Stimulated activated CD4-positive, alpha-beta T cell treated with anti-CD3 and anti-CD28 coated beads, Interleukin-1b, Interleukin-23, amount 100 ng/mL, for 48 hours (primary cell): Measurements from ENCODE around the gene AGAP1.

Experiments used
- DNase-seq: peaks from one replicate; pipeline ENCODE4 v3.0.0-alpha.2; 2020

Gene AGAP1

DNA sequence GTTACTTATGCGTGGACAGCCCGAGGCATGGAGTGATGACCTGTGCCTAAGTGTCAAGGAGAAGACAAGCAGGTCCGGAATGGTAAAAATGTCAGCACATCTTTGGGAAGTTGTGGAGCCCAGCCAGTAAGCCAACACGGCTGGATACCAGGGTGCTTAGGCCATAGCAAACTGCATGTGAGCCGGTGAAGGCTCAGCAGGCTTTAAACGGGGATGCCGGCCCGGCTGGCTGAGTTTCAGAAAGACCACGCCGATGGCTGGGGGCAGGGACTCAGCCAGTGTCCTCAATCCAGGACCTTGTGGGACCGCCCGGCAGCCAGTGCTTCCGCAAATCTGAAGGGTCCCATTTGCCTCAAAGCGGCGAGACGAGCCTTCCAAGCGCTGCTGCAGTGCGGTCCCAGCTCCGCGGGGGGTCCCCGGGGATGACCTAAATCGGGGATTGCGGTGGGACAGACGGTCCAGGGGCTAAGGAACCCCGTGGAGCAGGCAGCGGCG, 946 bp upstream of the AGAP1 start:
- no peak for DNase-seq

DNA sequence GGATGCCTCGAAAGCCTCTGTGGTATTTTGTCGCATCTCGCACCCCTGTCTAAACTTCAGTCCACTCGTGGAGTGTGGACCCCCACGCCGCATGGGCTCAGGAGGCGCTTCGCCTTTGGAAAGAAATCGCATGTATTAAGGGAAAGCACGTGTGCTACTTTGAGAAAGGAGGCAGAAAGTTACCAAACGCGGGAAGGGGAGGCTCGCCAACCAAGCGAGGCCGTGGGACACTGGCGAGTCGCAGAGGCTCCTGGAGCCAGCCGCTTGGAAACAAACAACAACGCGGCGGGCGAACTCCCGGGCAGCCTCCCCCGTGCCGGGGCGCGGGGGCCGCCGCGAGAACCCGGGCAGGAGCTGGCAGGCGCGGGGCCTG, 455 bp upstream of the AGAP1 start:
- DNase-seq: no peak

DNA sequence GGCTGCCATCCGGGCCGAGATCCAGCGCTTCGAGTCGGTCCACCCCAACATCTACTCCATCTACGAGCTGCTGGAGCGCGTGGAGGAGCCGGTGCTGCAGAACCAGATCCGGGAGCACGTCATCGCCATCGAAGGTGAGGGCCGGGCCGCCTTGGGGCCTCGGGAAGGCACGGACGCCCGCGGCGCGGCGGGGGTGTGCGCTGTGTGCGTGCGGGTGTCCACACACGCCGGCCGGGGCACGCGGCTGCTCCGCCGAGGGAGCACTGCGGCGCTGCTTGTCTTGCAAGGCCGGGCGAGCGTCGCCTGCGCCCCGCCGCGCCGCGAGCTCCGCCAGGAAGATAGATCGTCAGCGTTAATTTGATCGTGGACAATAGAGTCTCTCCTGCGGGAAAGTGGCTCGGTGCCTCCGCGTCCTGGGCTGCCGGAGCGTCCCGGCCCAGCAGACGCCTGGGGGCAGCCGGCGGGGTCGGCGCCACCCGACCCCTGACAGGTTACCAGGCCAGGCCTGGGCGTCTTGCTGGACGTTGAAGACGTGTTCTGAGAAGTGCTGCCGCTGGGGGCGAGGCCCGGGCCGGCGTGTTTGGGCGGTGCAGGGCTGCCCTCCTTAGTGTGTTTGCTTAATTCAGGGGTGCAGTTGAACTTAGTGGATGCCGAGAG, 1.0 kb downstream of the AGAP1 start:
- DNase-seq: no peak

DNA sequence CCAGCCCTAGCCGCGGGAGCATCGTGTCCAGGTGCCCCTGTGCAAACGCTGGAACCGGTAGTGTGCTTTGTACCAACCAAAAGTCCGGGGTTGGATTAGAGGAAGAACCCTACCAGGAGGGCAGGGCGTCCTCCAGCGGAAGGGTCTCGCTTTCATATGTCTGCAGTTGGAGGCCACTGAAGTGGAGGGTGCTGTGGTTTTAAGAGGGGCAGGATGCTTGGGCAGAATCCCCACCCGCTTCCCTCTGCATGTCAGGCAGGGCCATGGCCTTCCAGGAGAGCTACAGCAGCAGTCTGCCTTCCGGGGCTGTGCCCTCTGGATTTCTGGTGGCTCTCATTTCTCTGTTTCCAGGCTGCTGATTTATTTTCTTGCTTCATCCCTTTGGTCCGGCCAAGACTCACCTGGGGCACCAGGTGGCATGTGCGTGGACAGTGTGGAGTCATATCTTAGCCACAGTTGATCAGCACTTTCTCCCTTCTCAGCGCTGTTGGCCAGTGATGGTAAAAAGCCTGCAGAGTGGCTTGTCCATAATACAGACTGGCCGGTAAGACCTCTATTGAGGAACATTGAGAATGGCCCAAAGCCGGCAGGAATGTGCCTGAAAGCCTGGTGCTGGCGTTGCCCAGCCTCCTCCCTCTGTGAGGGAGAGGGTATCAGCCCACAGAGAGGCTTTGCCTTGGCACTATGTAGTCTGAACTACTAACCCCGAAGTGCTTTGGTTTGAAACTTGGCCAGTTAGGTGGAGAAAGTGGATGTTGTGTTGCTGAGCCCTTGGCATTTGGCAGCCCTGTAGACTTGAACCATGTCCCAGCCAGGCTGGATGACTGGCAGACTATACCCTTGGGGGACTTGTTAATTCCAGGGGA, 1.8 kb downstream of the AGAP1 start:
- DNase-seq: no peak

DNA sequence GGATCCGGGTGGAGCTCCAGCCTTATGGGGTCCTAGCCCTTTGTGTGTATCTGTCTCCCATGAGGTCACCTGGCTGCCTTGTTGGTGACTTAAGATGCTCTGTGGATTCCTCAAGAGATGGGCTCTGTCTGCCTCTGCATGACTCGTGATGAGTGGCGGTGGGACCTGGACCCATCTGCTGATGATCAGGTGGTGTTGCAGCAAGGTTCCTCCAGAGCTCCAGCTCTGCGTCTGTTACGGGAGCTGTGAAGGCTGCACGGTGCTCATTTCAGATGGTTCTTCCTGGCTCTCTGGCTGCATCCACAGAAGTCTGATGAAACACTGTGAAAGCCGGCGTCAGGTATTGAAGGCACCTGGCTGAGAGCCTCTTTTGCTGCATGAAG, 2.4 kb downstream of the AGAP1 start:
- DNase-seq: no peak

DNA sequence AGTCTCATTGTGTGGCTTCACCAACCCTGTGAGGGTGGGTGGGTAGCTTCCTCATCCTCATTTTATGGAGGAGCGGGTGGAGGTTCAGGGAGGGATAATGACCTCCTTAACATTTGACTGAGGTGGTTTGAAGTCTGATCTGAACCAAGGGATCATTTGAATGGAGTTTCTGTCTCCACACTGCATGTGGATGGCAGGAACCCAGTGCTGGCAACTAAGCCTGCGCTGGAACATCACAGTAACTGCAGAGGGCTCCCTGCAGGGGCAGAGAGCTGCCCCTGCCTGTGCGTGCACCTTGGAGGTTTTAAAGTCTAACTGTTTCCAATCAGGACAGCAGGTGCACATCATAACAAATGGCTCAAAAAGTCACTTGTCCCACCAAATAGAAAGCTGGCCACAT, 3.3 kb downstream of the AGAP1 start:
- DNase-seq: no peak

DNA sequence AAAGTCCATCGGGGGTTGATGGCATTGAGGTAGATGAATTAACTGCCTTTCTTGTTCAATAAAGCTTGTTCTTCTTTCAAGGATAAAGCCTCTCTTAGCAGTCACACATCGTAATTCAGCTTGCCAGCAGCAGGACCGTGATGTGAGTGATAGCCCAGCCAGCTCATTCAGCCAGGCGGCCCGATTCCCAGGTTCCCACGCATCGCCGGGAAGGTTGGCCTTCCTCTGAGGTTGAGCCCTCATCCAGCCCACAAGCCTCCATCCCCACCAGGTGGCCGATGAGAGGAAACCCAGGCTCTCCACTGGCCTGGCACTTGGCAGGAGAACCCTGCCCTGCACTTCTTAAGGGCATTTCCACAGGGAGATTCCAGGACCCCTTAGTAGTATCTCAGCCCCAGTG, 4.7 kb downstream of the AGAP1 start:
- no peak for DNase-seq

DNA sequence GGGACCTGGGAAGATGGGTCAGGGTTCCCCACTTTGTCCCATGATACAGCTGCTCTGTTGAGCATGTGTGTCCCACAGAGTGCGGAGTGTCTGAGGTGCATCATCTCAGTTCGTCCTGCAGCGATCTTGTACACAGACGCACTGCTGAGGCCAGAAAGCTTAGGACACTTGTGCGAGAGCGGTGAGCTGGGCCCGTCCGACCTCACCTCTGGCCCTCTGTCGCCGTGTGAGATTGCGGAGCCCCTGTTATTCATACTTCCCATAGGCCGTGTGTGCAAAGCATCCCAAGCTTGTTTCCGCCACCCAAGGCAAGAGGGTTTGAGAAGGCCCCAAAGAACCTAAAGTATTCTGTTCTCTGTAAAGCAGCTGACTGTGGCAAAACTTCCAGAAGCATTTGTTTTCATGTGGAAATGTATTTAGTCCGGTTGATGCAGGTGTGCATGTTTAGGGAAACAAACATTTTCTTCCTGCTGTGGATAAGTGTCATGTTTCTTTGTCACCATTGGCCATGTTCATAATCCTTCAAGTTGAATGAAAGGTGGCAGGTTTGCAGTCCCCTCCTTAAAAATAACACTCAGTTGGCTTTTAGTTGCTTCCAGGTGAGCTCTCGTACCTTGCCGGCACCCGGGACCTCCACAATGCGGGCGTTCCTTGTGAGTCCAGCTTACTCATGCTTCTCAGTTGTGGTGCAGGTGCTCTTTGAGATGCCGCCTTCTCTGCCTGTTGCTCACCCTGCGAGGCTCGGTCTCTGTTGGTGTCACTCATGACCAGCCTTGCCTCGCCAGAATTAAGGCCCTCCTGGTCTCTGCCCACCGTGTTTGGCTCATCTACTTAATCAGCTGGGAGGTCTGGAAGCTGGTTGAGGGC, 5.3 kb downstream of the AGAP1 start:
- DNase-seq: no peak

DNA sequence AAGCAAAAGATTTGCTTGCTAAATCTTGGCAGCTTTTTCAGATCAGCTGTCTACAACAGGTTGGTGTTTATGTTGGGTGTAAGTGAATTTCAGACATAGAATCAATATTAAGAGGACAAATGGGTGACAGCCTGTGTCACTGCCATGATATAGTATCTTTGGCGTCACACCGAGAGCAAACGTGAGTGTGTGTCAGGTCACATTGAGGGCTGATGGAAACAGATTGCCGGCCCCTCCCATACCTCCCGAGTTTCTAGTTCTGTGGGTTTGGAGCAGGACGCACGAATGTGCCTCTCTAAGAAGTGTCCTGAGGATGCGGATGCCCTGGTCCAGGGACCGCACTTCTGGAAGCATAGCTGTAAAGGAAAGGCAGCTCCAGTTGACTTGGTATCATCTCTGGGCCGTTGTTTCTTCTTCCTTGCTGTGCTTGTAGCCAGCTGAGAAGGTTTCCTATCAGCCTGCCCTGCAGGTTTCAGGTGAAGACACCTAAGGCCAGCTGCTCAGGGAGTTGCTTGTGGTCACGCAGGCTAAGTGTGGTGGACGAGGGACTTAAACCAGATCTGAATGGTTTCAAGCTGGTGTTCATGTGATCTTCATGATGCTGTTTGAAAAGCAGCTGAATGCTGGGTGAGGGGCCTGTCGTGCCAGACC, 6.4 kb downstream of the AGAP1 start:
- no peak for DNase-seq

DNA sequence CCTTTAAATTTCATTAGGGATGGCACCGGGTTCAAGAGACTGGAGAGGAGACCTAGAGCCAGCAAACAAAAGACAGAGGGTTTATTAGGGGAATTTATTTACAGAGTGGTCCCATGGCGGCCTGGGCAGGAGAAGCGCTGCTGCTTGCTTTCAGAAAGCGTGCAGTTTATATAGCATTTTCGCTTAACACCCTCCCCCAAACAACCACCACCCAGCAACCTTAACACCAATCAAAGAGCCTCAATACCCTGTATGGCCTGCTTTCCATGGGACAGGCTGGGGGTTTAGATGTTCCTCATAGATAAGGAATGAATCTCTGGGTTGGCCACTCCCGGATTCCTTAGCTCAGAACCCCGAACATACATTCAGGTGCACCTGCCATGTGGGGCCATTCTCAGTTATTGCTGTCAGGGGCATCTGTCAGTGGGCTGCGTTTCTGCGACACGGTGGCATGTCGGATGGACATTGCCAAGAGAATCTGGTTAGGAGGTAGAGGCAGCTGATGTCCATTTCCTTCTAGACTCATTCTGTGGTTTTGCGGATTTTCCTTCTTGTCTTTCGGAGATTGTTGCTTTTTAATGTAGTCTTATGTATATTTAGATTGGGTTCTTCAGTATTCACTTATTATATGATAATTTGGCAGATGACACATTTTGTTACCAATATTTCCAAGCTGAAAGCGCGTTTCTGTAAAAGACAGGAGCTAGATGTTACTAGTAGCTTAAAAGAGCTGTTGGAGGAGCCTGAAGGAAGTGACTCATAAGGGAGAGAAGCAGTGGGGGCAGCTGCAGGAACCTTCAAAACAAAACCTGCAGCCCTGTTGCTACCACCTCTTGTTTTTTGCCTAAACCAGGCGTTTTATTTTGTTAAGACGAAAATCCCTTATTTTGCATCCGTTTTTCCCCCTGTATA, 7.2 kb downstream of the AGAP1 start:
- DNase-seq: peak; percentile 12

DNA sequence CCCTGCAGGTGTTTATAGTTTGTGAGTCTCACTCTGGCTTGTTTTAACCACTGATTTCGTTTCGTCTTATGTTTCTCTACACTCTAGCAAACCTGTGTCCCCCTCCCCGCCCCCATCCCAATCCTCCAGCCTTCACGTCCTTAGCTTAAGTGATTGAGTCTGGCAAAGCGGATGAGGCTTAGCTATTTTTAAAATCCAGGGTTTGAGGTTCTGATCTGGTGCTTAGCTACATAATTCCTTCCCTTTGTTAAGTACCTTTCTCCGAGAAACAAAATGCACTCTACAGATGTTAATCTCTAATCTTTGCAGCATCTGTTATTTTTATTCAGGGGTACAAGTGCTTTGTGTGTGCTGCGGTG, 7.8 kb downstream of the AGAP1 start:
- no peak for DNase-seq

DNA sequence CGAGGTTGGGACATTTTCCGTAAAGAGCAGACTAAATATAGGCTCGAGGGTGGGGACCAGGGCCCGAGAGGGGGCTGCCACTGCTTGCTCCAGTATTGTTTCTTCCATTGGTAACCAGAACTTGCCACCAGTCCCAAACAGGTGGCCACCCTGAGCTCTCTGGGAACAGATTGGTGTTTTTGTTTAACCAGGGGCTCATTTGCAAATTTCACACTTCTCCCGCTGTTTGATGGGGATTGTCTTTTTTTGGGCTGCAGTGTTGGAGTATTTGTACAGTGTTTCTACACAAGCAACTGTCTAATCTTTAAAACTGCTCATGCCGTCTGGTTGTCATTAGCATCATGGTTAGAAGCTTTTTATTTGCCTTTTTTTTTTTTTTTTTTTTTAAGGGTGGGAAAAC, 8.5 kb downstream of the AGAP1 start:
- no peak for DNase-seq

DNA sequence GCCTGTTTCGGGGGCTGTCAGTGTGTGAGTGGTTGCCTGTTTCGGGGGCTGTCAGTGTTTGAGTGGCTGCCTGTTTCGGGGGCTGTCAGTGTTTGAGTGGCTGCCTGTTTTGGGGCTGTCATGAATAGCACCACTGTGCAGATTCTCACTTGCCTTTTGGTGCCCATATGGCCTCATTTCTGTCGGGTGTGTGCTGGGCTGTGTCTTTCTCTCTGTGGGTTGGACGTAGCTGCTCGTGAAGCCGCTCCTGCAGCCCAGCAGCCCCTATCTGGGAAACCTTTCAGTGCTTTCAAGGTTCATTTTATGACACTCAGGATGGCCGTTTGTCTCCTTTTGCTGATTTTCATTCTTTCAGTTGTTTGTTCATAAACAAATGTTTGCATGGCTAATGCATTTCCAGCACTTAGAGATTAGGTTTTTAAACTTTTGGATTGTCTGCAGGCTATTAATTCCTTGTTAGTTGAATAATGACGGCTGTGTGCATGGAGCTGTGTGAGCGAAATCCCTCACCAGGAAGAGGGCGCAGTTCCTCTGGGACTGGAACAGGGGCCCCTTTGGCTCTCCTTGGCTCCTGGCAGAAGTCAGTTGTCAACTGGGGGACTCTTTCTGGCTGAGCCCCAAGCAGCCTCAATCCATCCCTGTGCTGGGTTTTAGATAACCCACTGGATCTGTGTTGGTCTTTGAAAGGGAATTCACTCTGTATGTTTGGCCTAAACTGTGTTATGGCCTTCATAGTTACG, 10.8 kb downstream of the AGAP1 start:
- no peak for DNase-seq

DNA sequence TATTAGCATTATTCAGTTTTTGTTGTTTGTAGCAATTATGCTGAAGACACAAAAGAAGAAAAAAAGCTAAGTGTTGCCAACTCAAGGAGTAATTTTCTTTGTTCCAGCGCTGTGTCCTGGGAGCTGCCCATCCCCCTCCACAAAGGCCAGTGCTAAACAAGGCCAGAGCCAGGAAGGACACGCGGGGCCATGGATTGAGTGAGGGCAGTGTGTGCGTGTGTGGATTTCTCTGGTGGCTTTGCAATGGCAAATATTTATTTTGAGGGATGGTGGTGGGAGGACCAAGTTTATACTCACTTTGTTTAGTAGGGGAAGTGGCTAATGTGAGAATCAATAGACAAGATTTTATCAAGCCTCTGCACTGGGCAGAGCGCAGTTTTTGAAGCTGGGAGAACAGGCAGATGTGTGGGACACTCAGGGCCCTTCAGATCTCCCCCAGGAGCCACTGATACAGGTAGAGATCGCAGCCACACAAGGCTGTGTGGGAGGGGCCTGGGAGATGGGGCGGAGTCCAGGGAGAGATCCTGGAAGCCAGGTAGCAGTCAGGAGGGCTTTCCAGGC, 11.4 kb downstream of the AGAP1 start:
- DNase-seq: no peak

DNA sequence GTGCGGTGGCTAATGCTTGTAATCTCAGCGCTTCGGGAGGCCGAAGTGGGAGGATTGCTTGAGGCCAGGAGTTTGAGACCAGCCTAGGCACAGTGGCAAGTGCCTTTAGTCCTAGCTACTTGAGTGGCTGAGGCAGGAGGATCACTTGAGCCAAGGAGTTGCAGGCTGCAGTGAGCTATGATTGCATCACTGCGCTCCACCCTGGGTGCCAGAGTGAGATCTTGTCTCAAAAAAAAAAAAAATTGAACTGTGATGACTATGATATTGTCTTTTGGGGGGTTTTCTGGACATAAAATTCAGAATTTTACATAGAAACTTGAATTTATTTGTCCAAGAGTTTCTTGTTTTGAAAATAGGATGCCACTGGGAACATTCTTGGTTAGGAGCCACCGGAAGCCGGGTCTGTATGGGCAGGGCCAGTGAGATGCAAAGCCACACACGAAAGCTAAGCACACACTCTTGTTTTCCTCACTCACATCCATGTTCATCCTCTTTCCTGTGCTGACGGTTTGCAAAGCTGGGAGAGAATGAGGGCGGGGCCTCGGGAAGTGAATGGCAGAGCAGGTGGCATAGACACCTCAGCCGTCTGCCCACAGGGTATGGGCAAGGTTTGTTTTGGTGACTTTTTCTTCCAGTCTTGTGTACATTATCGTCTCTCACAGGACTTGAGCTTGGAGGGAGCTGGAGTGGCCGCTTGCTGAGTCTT, 12.6 kb downstream of the AGAP1 start:
- DNase-seq: no peak

DNA sequence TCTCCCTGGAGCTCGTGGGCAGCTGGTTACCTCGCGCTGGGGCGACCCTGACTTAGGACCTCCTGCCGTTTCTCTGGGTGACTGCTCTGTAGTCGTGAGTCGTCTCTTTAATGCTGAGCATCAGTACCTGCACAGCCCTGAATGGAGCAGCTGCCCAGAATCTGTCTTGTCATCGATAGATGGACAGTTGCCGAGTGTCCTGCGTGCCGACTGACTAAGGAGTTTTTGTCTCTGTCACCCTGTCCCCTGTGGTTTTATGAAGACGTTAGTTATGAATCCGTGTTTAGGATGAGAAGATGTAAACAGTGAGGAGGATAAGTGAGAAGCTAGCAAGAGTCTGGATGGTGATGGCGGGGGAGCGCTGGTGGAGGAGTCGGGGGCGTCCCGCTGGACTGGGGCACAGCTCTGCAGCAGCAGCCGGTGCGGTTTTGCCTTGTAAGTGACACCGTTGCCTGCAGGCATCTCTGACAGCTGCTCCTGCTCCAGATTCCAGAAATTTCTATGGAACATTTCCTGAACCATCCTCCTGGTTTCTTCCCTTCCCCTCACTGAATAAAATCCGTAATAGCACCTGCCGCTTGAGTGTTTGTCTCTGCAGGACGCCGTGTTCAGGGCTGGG, 13.3 kb downstream of the AGAP1 start:
- no peak for DNase-seq

DNA sequence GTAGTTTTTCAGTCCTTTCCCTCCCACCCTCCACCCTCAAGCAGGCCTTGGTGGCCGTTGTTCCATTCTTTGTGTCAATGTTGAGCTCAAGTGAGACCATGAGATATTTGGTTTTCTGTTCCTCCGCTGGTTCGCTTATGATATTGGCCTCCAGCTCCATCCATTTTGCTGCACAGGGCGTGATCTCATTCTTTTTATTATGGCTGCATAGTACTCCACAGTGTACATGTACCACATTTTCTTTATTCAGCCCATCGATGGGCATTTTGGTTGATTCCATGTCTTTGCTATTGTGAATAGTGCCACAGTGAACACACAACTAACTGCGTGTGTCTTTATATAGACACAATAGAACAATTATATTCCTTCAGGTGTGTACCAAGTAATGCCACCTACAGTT, 14.1 kb downstream of the AGAP1 start:
- no peak for DNase-seq

DNA sequence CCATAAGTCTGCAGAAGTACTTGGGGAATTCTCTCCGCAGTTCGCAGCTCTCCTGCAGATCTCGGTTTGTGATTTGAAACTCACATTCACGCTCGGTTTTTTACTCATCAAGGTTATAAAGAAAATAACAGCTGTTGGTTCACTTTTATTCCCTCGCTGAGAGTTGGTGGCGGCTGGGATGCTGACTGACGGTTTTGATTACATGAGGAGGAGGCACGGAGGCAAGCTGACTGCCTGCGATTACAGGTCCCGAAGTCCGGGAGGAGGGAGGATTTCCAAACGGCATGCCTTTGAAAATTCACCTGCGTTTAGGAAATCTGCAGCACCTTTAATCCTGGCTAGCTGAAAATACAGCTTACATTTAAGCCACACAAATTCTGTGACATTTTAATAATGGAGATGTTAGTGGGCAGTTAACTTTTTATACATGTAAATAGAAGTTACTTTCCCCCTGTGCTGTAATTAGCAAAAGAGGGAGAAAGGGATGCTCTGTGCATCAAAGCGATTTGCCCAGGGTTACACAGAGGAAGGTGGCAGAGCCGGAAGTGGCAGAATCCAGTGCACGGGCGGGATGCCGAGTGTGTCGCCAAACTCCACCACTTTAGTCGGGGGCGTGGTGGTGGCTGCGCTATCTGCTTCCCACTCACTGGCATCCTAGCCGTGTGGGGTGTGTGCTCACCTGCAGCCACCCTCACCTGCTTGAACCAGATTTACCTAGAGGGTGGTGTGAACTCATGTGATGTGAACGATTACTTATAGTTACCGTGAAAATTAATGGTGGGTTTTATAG, 14.7 kb downstream of the AGAP1 start:
- no peak for DNase-seq

DNA sequence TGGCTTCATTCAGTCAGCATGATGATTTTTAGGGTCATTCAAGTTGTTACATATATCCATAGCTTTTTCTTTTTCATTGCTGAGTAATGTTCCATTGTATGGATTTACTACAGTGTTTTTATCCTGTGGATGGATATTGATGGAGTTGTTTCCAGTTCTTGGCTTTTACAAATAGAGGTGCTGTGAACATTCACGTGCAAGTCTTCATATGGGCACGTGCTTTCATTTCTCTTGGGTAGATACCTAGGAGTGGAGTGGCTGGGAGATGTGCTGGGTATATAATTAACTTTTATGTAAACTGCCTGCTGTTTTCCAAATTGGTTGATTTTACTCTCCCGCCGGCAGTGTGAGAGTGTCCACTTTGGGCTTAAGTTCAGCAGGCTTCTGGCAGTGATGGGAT, 16.5 kb downstream of the AGAP1 start:
- no peak for DNase-seq
